Subcutaneous adipose tissue (tissue), 4 donors: Measurements from ENCODE around the gene PSMD3. TPM values are rescaled to one million over a fixed set of nuclear protein-coding genes. Genes with fewer than 3 reads are reported as not detected.

Experiments
- CTCF ChIP-seq: fragments of 450-650 bp; IDR thresholded peaks from one replicate; pipeline ENCODE4 v1.5.1; 2016; ENCODE audit warnings: low read depth, mild to moderate bottlenecking, control low read depth, antibody characterized with exemption, moderate library complexity
- total RNA-seq, 4 donors: library from RNA; depleted of rRNA; stranded (reverse); fragments of >200 nt; gene quantifications; one replicate each; pipeline ENCODE4 v1.1.0, GENCODE V29; 2016

Gene PSMD3
- total RNA-seq, 4 donors from 2014 or later = 52.2 to 86.8 (median 68.2) TPM

- TF ChIP-seq CTCF = no peak
These were observed 8.3 kb upstream of the PSMD3 start for GRCh38 chr17:39972271-39972670.

- TF ChIP-seq CTCF = no peak
These were observed 7.1 kb upstream of the PSMD3 start for GRCh38 chr17:39973496-39973895.

- no peak for TF ChIP-seq CTCF
These were observed 6.2 kb upstream of the PSMD3 start for GRCh38 chr17:39974433-39974832.

GRCh38 chr17:39975801-39976200, 4.8 kb upstream of the PSMD3 start:
- no peak for TF ChIP-seq CTCF

- TF ChIP-seq CTCF = no peak
These were observed 1.5 kb upstream of the PSMD3 start for GRCh38 chr17:39979016-39979670.

GRCh38 chr17:39979893-39980350, 685 bp upstream of the PSMD3 start:
- no peak for TF ChIP-seq CTCF

- no peak for TF ChIP-seq CTCF
These were observed 667 bp downstream of the PSMD3 start for GRCh38 chr17:39981207-39981741.
